Placental pericyte (primary cell): ENCODE measurements around the gene ELOA. TPM values are rescaled to one million over a fixed set of nuclear protein-coding genes. Genes with fewer than 3 reads are reported as not detected.

Experiments used
- total RNA-seq: library from RNA; depleted of rRNA; stranded (reverse); fragments of >200 nt; gene quantifications from 2 replicates; pipeline ENCODE4 v1.2.3, GENCODE V29; 2012

Gene ELOA, protein sequence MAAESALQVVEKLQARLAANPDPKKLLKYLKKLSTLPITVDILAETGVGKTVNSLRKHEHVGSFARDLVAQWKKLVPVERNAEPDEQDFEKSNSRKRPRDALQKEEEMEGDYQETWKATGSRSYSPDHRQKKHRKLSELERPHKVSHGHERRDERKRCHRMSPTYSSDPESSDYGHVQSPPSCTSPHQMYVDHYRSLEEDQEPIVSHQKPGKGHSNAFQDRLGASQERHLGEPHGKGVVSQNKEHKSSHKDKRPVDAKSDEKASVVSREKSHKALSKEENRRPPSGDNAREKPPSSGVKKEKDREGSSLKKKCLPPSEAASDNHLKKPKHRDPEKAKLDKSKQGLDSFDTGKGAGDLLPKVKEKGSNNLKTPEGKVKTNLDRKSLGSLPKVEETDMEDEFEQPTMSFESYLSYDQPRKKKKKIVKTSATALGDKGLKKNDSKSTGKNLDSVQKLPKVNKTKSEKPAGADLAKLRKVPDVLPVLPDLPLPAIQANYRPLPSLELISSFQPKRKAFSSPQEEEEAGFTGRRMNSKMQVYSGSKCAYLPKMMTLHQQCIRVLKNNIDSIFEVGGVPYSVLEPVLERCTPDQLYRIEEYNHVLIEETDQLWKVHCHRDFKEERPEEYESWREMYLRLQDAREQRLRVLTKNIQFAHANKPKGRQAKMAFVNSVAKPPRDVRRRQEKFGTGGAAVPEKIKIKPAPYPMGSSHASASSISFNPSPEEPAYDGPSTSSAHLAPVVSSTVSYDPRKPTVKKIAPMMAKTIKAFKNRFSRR
- total RNA-seq: 48.4 and 56.4 TPM in 2 replicates

DNA sequence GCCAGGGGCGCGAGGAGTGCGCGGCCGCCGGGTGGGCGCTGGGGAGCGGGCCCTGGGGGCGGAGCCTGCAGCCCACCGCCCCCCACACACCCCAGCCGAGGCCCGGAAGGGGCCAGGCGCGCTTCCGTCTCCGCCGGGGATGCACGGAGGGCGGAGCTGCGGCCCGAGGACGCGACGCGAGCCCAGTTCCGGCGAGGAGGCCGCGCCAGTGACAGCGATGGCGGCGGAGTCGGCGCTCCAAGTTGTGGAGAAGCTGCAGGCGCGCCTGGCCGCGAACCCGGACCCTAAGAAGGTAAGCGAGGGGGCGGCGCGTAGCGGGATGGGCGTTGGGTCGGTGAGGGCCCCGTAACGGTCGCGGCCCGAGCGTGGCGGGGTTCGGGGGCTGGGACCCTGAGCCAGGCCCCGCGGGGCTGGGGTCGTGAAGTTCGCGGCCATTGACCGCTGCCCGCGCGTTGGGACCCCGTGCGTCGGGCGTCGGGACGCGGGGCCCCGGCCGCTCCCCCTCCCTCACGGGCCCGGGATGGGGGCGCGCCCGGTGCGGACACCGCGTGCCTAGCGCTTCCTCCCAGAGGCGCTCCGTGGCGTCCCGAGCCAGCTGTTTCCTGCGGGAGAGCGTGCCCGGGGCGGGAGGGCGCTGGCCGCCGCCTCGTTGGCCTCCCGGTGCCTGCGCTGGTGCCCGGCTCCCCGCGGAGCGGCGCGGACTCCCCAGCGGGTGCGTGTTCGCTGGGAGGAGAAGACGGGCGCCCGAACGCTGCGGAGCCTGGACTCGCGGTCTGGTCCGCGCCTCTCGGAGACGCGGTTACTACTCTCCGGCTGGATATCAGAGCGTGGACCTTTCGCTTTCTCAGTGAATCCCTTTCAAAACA lies at the start of gene ELOA:
ELOA (plus strand) TSS at position 185 of the 866 bp plus-strand sequence; CDS start at position 218, 33 bp downstream.

DNA sequence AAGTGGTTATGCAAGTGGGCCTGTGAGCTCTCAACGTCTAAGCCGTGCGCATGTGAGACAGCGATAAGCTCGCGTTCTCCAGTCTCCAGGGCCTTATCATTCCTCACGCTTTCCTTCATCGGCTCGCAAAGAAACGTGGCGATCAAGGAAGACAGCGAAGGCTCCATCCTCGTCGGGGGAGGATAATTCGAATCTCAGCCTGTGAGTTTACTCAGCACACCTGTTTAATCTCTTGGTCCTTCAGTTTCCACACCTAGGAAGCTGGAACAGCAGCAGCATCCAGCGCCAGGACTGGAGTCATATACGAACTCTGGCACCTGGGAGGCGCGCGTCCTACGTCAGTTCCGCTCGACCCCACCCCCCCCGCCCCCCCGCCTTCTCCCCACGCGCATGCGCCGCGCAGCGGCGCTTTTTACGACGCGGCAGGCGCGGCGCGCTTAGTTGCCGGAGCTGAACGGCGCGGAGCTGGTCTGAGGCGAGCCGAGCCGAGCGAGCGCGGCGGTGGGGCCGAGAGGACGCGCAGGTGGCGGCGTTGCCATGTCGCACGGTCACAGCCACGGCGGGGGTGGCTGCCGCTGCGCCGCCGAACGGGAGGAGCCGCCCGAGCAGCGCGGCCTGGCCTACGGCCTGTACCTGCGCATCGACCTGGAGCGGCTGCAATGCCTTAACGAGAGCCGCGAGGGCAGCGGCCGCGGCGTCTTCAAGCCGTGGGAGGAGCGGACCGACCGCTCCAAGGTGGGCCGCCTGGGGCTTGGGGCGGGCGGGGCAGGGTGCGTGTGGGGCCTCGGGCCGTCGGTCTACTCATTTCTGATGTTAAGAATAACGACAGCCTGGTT lies 34.9 kb downstream of the ELOA start, which contains the start of gene PITHD1:
PITHD1 (plus strand) TSS at position 440 of the 836 bp plus-strand sequence; CDS start at position 538, 98 bp downstream.

DNA sequence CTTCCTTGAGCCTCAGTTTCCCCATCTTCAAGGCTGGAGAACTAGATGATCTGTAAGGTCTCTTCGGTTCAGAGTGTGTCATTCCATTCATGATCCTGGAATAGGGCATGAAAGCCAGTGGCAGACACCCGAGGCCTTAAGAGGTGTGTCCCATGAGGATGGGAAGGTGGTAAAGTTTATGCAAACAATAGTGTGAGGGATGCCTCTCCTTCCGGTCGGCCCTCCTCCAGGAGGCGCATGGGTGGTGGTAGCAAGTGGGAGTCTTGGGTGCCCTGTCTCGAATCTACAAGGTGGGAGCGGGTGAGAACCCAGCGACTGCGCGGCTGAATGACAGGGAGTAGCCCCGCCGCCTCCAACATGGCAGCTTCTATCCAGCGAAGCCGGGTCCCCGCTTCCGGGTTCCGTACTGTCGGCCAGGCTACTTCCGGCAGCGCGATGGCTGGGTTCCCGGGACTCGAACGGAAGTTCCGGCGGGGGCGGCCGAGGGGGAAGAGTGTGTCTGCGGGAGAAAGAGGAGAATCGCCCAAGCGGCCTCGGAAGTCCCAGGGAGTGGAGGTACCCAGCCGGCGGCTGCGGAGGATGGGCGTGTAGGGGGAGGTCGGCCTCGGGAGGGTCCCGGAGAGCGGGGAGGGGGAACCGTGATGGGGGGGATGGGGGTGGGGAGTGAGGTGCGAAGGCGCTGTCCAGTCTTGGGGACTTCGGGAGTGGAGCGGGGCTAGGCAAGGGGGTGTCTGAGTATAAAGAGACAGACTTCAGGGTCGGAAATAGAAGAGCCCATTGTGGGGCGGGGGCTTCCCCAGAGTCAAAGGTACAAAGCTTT lies 47.6 kb downstream of the ELOA start, which contains the start of gene LYPLA2:
LYPLA2 (plus strand) TSS at position 450 of the 820 bp plus-strand sequence. CDS start 1,538 bp downstream, outside the sequence.

DNA sequence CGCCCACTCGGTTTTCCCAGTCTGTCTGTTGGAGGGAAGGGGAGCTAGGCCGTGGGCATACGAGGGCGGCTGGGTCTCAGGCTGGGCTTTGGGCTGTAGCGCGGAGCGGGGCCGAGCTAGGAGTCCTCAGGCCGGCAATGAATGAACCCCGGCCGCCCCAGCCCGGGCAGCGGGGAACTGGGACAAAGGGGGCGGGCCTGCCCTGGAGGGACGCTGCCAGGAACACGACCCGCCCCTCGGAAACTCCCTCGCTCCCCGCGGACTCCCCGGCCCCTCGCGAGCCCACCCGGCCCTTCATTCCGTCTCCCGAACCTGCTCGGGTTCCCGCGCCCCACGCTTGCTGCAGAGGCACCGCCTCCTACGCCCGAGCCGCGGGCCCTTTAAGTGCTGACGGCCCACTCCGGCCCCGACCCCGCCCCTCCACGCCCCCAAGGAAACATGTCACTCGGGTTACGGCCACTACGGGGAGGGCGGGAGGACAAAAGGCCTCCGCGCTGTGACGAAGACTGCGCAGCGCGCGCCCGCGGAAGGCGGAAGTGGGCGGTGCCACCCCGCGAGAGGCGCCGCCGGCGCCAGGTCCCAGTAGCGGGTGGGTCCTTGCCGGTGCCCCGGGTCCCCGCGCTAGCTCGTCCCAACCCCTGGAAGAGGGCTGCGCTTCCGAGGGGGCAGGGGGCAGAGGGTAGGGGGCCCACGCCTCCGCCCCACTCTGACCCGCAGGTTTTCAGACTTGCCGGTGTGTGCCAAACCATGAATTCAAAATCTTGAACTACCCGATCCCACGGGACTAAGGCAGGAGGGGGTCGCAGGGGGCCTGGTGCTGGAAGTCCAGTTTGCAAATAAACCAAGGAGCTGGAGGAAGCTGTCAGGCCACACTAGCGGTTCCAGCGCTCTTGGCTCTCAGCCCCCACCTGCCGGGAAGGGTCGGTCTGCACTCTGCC lies 57.4 kb downstream of the ELOA start, which contains the start of gene GALE:
GALE (minus strand) TSS at position 355 of the 938 bp plus-strand sequence. CDS start 1,747 bp downstream, outside the sequence.

Other genes starting within 250 kb of the ELOA start
- under 0.01 and 2.7 TPM in 2 replicates for gene E2F2, start 212.2 kb upstream of the ELOA start, total RNA-seq
- 156 and 168 TPM in 2 replicates for gene ID3, start 184.0 kb upstream of the ELOA start, total RNA-seq
- gene RPL11, start 51.7 kb upstream of the ELOA start, total RNA-seq: 344 and 681 TPM in 2 replicates
- 22.3 and 36.8 TPM in 2 replicates for gene PITHD1, start 34.9 kb downstream of the ELOA start, total RNA-seq
- gene LYPLA2, start 47.7 kb downstream of the ELOA start, total RNA-seq: 53.2 and 96.9 TPM in 2 replicates
- gene GALE, start 57.3 kb downstream of the ELOA start, total RNA-seq: 42.7 and 63.9 TPM in 2 replicates
- gene HMGCL, start 82.0 kb downstream of the ELOA start, total RNA-seq: 18.5 and 42.0 TPM in 2 replicates
- gene FUCA1, start 124.8 kb downstream of the ELOA start, total RNA-seq: 5.7 and 9.4 TPM in 2 replicates
- not detected in 2 replicates for gene CNR2, start 169.9 kb downstream of the ELOA start, total RNA-seq
- 68.9 and 83.4 TPM in 2 replicates for gene PNRC2, start 216.4 kb downstream of the ELOA start, total RNA-seq
- gene SRSF10, start 236.9 kb downstream of the ELOA start, total RNA-seq: 102 and 125 TPM in 2 replicates